NCI-H2196 (cell line): ENCODE results near the gene GAS7.

Experiments
- DNase-seq: peaks from one replicate; lab custom pipeline; 2025; ENCODE audit not compliant: unreplicated experiment; lab: John Stamatoyannopoulos, UW

Gene GAS7

DNA sequence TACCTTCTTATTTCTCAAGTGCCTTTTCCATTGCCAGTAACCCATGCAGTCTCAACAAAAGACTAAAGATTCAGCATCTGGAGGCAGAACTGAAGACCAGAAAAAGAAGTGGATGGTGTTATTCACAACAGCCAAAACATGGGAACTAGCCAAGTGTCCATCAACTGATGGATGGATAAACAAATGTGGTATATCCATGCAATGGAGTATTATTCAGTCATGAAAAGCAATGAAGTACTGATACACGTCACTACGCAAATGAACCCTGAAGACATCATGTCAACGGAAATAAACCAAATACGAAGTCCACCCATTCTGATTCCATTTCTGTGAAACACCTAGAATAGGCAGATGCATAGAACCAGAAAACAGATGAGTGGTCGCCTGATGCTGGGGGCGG lies 25.6 kb downstream of the GAS7 start:
- no peak for DNase-seq

DNA sequence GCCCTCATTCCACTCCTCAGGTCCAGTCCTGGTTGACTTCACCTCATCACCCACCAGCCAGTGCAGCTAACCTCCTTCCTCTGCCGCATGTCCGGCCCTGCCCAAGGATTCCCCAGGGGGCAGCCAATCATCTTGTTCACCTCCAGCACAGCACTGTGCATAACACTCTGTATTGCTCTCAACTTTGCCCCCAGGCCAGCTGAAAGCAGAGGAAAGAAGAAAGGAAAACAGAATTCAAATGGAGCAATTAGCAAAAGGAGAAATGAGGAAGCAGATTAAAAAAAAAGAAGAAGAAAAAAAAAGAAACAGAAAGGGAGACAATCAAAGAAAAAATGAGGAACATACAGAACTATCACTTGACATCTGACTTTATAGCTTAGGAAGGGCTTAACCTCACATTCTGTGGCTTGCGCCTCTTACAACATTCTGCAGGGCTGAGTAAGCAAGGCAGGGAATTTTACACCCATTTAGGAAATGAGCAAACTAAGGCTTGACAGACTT lies 26.1 kb downstream of the GAS7 start:
- DNase-seq, result no peak

DNA sequence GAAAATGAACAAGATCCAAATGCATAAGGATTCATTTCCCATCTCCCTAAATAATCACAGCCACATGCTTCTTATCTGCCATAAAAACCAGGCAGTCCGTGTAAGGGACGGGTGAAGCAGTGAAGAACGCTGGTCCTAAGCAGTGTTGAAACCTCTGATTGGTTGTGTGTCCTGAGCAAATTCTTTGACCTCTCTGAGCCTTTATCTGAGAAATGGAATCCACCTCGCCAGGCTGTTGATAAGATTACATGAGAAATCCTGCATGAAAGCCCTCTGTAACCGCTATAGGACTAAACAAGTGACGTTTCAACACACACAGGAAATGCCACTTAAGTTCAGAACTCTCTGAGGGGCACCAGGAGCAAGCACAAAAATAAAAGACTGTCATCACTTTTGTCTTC lies 26.8 kb downstream of the GAS7 start:
- no peak for DNase-seq

DNA sequence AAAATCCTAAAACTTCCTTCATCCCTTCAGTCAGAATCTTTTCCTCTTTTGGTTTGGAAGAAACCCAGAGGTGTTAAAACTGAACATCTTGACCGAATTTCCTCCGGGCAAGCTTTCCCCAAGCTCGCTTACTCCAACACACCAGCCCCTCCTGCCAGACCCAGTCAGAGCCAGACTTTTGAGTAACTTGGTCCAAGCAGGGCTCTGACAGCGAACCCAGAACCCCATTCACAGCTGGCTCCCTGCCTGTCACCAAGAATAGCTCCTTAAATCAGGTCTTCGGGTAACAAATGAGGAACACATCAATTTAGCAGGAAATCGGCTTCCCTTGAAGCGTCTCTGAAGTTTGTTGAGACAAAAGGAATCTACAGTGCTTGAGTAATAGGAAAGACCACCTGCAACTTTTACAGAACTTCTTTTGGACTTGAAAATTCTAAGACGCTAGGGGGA lies 27.3 kb downstream of the GAS7 start:
- DNase-seq, result no peak

DNA sequence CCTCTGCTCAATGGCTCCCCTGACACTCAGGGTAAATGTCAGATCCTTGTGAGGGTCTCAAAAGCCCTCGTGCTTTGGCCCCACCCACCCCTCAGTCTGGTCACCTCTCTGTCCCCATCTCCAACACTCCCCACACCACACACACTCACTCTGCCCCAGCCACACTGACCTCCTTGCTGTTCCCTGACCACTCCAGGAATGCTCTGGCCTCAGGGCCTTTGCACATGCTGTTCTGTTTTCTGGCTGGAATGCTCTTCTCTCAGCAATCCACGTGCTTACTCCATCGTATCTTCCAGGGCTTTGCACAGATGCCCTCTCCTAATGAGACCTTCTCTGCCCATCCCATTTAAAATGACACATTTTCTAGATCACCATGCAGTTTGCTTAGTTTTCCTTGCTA lies 28.2 kb downstream of the GAS7 start:
- DNase-seq, result no peak

DNA sequence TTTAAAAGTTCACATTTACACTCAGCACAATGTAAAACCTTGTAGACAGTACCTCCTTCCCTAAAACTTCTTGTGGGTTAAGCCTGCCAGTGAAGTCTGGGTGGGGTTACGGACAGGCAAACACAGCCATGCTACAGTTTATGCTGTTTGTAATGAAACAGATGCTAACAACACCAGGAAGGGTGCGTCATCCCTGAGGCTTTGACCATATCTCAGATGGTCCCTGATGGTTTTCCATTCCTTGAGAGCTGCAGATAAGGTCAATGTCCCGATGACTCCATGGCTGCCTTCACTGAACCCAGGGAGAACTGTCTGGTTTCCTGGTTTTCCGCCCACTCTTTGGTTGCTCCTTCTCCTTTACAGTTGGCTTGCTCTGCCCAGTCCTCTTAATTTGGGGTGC lies 29.1 kb downstream of the GAS7 start:
- DNase-seq, result no peak

DNA sequence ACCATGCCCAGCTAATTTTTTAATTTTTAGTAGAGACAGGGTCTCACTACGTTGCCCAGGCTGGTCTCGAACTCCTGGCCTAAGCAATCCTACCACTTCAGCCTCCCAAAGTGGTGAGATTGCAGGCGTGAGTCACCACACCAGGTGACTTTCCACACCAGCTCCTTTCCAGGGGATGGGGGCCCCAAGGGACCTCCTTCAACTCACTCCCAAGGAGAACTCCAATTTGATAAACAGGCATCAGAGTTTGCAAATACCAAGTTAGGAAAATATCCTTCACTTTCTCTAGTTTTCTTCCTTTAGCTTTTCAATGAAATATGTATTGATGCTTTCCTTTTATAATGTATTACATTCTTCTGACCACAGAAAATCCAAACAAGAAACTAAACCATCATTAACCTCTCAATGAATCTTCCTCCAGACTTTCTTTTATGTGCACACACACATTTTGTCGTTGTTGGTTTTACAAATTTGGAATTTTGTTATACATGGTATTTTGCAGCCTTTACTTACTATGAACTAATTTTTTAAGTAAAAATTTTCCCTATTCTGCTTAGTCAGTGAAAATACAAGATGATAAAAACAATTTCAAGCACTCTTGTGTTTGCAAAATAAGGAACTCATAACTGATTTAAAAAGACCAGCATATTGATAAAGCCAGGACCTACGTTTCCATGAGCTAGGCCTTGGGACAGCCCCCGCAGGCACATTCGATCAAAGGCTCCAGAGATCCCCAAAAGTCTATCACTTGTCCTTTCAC lies 32.0 kb downstream of the GAS7 start:
- no peak for DNase-seq

DNA sequence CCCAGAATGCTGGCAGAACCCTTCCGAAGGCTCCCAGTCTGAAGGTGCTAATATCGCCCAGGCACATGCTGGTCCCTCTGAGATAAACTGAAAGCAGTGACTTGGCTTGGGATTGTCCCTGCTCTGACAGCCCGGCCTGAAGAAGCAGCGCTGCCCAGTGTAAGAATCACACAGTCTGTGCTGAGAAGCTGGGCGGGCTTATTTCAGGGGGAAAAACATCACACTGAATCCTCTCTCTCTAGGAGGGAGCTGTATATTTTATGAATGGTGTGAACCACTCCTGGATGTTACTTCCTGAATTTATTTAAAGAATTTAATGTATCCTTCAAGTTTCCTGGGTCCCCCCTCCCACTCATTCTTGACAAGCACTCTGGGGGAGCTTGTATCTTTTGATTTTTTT lies 36.3 kb downstream of the GAS7 start:
- no peak for DNase-seq

DNA sequence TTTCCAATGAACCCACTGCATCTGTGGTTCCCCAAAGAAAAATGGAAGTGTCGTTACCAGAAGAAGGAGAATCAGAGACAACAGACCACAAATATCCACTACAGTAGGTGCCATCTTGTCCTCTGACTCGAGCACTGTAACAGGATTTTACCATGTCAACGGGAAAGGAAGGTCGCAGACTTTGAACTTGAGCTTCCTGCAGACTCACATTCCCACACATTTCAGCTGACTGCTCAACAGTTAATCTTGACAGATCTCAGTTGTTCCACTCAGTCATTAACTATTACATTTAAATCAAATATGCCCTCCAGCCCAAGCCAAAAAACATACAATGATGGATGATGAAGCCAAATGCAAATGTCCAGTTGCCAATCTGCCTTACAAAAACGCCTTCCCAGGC lies 37.0 kb downstream of the GAS7 start:
- DNase-seq, result no peak

DNA sequence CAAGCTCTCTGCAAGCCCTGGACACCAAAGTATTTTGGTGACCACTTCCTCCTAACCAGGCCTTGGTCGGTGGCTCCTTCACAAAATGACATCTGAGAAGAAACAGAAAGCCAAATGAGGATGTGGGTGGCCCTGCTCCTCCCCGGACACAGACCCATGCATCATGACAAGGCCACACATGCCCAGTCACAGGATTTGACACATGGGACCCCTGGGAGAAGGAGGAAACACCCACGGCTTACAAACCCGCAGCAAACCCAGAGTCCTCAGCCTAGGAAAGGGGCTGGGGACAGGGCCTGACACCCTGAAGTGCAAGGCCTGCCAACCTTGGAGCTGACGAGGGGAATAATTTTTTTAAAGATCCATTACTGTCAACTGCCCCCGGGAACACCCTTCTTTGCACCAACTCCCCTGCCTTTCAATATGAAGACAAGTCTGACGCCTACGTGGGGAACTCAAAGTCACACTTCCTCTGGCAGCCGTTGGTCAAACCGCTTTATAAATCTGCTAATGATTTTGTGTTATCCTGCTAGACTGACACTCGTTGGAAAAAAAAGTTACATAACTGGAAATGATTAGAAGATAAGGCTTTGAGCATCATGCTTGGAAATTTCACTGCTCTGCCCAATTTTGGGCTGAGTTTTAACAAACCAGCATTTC lies 41.3 kb downstream of the GAS7 start:
- no peak for DNase-seq

DNA sequence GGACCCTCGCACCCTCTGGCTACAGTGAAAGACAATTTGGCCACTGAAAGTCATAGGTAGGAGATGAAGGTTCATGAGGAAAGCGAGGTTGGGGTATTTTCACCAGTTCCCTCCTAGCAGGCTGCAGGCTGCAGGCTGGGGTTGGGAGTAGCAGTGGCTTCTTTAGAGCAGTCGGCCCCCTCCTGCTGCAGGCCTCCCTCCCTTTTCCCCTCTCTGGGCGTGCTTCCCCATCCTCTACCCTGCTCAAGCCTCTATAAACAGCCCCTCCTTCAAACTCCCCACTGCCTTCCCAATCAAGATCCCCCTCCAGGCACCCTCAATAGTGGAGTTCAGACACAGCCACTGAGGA lies 41.8 kb downstream of the GAS7 start:
- no peak for DNase-seq

DNA sequence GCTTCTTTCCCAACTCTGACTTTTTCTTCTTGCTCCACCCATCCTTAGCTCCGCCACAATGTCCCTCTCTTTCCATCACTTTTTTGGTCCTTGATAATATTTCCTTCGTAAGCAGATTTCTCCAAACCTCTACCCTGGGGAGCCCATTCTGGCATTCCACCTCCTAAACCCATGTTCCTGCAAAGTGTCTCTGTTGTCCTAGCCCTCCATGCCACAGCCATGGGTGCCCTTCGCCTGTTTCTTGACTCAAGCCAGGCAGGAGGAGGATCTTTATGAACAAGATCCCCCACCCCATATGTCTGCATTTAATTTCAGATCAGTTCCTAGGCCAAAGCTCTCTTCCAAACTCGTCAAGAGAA lies 42.4 kb downstream of the GAS7 start:
- no peak for DNase-seq

DNA sequence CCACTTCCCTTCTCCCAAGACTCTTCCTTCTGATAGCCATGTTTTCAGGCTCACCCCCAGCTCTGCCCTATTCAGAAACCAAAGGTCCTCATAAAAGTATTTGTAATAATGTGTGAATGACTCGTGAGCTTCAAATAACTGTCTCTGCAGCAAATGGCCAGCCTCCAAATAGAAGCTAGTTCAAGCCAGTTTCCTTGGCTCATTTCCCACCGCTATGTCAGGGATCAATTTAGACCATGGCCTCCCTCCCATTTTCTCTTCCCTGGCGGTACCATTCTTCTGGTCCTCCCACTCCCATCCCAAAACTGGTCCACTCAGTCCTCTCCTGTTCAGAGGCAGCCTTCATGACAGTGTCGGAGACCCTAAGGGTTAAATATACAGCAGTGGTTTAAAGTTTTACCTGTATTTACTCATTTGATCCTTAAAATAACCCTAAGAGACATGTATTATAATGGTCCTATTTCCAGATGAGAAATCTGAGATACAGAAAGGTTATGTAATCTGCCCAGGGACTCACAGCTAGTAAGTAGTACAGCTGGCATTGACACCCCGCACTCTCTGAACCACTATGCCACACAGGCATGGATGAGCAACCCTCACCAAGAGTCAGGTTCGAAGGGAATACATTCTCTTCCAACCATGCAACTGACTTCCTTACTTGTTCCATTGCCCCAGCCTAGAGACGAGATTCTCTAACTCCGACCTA lies 42.9 kb downstream of the GAS7 start:
- no peak for DNase-seq

DNA sequence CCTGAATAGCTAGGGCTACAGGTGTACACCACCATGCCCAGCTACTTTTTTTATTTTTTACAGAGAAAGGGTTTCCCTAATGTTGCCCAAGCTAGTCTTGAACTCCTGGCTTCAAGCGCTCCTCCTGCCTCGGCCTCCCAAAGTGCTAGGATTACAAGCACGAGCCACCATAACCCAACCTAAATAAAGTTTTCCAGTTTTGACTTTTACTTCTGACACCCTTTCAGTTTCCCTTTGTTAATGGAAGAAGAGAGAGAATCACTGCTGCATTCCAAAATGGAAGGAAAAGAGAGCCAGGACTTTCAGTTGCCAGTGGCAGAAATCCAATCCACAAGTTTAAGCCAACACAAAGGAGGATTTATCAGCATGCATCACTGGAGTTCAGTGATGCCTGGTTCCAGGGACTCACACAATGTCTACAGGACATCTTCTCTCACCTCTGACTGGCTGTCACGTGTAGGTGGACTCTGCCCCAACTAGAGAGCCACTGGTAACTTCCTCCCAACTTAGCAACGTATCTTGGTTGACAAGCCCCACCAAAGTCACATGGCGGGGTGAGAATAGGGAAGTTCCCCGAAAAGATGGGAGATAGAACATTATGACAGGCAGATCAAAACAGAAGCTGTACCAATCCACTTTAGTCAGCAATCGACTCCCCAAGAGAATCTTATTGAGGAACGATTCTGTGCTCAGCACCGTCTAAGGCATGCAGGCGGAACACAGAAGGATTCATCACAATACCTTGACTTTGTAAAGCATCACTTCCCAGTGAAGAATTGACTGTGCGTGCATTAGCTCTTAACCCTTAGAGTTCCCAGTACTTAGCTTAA lies 46.5 kb downstream of the GAS7 start:
- no peak for DNase-seq

DNA sequence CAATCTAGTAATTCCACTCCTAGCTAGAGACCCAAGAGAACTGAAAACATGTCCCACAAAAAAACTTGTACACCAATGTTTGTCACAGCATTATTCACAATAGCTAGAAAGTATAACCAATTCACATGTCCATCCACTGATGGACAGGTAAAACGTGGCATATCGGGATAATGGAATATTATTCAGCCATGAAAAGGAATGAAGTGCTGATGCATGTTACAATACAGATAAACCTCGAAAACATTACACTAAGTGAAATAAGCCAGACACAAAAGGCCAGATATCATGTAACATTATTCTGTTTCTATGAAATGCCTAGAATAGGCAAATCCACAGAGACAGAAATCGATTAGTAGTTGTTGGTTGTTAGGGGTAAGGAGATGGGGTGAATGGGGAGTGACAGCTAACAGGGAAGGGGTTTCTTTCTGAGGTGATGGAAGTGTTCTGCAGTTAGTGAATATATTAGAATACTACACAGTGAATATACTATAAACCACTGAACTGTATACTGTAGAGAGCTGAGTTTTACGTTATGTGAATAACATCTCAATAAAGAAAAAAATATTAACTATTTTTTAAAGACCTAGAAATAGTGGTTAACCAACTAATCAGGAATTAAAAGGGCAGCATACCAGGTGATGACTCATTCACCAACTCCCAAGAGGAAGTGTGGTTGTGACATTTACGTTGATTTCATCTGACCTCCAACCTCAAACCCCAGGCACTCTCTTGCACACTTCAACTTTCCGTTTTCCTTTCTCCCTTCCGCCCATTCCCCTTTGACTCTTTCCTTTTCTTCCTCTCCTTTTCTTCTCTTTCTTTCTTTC lies 48.6 kb downstream of the GAS7 start:
- DNase-seq, result no peak

DNA sequence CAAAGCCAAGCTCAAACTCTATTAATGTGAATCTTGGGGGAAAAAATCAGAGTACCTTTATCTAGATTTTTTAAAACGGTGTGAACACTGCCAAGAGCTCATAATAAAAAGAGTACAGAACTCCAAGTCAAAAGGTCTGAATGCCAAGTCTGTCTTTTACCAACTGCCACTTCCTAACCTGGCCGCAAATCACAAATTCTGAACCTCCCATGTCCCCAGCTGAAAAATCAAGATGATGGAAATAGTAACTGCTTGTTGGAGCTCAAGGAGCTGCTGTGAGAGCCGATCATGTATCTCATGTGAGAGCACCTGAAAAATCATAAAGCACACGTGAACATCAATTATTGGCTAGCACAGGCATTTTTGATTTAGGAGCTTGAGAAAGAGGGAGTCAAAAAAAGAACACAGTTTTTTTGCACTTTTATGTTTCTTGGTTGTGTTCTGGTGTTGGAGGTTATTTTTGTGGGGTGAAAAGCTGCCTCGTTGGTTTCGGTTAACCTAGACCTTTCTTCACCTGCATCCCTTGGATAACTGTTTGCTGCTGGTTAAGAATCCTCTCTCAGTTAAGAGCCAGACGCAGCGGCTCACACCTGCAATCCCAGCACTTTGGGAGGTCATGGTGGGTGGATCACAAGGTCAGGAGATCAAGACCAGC lies 50.5 kb downstream of the GAS7 start:
- no peak for DNase-seq

DNA sequence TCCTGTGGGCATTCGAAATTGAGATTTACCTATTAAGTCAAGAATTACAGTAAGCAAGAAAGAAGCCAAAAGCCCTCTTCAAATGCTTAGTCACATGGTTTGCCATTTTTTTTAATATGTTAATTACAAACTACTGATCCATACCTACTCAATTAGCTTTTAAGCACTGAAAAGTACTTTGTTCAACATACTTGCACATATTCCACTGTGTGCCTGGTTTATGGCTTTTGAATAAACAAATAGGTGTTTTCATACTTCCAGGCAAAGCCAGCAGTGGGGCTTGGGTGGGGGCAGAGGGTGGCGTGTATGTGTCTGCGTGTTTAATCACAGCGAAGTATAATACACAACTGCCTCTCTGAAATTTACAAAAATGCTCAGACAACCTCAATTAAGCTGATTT lies 51.4 kb downstream of the GAS7 start:
- DNase-seq, result no peak

DNA sequence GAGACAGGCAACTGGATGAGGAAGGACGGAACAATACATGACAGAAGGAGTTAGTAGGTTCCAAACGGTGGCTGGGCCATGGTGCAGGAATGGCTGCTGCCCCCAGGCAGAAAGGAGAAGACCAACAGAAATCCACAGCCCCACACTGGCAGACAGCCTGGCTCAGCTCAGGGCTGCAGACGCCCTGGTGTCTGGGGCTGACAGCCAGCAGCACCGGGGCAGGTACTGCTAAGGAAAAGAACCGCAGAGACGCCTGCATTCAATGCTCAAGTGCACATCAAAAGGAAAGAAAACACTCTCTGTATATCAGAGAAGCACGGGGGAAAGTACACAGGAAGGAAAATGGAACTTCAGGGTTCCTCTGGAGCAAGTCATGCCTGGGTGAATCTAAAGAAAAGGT lies 53.4 kb downstream of the GAS7 start:
- DNase-seq, result no peak

DNA sequence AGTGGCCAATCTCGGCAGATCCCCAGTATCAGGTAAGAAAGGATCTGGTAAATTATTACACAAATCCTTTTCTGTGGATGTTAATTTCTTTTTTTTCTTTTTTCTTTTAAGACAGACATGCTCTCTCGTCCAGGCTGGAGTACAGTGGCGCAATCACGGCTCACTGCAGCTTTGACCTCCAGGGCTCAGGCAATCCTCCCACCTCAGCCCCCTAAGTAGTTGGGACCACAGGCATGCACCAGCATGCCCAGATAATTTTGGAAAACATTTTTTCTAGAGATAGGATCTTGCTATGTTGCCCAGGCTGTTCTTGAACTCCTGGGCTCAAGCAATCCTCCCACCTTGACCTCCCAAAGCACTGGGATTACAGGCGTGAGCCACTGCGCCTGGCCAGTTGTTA lies 54.0 kb downstream of the GAS7 start:
- no peak for DNase-seq

DNA sequence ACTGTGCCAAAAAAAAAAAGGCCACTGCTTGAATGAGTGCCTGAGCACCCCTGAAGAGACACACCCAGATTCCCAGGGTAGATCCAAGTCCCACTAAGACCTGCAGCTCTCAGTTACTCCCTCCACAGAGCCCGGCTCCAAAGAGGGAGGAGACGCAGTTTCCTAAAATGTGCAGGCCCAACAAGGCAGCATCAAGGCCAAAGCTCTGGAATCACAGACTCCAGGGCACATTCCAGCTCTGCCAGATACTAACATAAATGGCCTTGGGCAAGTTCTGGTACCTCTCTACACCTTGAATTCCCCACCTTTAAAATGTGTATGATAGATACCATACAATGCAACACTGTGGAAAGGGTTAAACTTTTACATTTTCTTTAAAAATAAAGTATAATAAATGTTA lies 57.0 kb downstream of the GAS7 start:
- DNase-seq, result no peak
